GM21423 (cell line): Measurements from ENCODE around the gene RNF133.

Experiments used
- ATAC-seq: cut with Tn5 transposase; IDR thresholded peaks from one replicate; pipeline ENCODE4 v1.9.1; 2021; ENCODE audit warnings: mild to moderate bottlenecking, moderate library complexity; ENCODE audit not compliant: unreplicated experiment

Gene RNF133, protein sequence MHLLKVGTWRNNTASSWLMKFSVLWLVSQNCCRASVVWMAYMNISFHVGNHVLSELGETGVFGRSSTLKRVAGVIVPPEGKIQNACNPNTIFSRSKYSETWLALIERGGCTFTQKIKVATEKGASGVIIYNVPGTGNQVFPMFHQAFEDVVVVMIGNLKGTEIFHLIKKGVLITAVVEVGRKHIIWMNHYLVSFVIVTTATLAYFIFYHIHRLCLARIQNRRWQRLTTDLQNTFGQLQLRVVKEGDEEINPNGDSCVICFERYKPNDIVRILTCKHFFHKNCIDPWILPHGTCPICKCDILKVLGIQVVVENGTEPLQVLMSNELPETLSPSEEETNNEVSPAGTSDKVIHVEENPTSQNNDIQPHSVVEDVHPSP

DNA sequence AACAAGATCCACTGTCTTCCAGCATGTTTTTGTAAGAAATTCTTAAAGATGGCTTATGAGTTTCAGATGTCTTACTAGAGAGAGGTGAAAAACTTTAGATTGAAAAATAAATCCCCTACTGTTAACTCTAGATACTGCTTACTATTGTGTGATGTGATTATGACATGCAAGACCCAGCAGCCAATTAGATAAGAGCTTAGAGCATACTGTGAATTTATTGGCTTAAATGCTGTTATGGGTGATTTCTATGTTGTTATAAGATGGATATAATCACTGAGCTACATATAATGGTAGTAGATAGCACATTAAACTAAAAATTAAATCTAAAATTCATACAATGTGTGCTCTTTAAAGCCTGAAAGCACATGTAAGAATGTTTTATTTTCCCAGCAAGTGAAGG, at the start of gene RNF133:
Gene RNF133, minus strand, starts transcription at position 101 of the 400 bp plus-strand sequence. CDS start 199 bp downstream, outside the sequence.
- no peak for ATAC-seq

DNA sequence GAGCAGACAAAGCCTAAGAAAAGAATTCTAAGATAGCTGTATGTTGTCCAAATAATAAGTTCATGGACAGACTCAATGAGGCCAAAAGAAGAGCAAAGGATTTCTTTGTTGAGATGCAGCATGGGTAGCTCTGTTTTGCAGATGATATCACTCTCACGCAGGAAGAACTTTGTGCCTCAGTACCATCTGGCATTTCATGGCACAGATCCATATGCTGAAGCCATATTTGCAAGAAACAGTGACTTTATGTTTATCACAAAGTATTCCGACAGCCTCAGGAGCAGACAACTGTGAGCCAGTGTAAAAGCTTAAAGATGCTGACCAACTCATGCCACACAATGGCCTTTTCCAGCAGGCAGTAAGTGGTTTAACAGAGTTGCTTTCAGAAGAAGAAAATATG, 49.3 kb upstream of the RNF133 start:
- ATAC-seq: no peak

DNA sequence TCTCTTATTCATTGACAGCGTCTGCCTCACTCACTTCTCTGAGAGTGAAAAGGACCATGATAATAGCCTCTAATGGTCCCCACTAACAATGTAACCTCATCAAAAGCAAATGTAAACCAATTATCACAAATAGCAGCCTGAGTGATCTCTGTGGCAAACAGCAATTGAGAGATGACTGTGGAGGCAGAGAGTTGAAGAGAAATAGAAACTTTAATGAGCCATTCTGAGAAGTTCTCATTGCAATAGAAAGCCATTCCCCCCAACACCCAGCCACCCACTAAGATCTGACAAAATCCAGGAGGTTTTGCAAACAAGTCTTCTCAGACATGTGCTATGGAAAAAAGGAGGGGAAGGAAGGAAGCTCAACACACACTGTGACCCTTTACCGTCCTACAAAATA, 48.0 kb upstream of the RNF133 start:
- no peak for ATAC-seq

DNA sequence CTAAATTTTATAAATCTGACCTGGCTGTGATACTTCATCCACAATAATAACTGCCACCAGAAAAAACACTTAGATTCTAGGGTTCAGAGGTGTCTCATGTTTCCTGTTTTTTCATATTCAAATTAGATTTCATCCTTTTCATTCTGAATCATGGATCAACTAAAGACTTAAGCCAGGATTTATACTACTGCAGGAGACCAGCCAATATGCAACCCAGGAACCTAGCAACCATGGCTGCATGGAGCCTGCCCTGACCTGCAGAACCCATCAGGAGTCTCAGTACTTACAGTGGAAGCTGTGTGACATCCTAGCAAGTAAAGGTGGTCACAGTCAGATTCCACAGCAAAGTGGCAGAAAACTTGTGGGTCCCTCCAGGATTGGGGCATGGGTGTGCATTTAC, 44.3 kb upstream of the RNF133 start:
- no peak for ATAC-seq

DNA sequence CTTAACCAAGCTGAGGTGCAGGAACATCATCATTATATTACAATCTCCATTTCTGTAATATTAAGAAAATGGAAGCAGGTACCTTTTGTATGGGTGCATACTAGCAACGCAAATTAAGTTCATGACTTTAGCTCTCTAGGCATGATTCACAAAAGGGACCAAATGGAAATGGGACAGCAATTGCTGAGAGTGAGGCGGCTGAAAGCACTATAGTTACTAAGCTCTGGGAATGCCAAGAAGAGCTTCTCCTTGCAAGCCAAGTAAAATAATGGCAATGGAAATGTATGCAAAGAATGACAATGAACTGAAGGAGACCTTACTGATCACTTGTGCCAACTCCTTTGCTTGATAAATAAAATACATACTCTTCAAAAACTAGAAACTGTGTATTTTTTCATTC, 40.0 kb upstream of the RNF133 start:
- ATAC-seq: no peak

DNA sequence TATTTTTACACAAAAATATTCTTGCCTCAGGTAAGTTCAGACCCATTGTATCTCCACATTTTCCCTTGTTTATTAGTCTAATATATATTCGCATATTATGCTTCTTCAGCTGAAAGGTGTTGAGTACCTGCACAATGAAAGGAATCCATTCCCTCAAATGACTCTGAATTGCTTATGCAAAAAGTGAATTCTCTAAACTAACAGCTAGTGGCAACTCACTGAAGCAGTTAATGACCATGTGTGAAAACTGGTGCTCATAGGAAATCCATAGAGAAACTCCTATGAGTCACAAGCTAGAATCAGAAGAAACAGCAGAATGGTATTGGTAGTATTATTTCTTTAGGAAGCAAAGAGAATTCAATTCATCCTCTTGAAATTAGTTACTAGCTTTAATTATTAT, 37.3 kb upstream of the RNF133 start:
- ATAC-seq: no peak

DNA sequence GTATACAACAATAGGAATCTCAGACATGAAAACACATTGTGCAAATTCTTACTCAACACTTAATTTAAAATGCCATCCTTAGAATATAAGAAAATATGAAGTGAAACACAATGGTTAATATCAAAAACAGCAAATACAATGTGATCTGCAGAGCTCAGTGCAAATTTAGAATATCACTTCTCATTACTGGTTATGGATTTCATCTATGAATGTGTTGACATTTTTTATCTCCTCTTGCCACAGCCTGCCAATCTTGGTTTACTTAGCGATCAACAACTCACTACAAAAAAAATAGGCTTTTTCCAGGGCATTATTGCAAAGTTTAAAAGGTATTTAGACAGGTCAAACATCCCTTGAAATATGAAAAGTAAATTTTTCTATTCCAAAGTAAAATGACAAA, 28.8 kb upstream of the RNF133 start:
- ATAC-seq: no peak

DNA sequence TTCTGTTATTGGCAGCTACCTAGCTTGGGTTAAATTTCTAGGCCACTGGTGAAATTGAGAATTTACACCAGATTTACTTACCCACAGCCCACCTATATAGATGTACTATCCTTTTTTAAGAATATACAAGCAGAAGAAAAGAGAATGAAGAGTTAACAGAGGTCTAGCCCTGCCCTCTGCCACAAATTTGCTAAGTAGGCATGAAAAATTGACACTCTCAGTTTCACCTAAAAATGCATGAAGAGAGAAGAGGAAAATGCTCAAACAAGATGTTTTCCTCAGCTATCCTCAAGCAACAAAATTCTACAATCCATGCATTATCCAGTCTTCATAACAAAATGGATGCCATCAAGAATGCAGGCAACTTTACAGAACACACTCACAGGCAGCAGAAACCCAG, 28.4 kb upstream of the RNF133 start:
- no peak for ATAC-seq

DNA sequence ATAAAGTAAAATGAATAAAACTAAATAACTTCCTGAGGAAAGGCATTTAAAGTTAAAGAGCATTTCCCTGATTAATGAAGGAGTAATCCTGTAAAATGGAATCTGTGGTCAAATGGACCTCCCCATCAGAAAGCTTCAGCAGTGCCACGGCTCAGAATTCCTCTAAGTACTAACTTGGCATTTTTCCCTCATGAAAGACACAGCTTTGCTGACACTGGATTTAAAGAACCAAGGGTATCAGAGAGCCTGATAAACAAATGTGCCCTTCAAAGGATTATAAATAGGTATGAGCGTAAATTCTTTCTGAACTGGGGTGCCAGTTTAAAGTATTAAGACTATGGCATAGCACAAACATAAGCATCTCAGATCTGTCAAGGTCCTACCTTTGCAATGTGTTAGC, 28.0 kb upstream of the RNF133 start:
- no peak for ATAC-seq

DNA sequence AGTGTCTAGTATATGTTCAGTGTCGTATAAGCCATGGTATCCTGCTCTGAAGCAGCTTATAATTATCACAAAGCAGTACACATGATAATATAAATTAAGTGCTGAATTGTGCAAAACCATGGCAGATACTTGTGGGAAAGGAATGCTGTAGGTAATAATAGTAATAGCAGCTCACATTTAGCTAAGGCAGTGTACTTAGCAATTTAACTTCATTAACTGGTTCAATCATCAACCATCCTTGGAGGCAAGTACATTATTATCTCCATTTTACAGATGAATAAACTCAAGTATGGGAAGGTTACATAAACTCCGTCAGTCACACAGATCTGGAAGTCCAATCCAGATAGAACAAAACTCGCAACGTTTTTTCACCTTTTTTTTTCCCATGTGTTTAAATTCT, 25.4 kb upstream of the RNF133 start:
- no peak for ATAC-seq

DNA sequence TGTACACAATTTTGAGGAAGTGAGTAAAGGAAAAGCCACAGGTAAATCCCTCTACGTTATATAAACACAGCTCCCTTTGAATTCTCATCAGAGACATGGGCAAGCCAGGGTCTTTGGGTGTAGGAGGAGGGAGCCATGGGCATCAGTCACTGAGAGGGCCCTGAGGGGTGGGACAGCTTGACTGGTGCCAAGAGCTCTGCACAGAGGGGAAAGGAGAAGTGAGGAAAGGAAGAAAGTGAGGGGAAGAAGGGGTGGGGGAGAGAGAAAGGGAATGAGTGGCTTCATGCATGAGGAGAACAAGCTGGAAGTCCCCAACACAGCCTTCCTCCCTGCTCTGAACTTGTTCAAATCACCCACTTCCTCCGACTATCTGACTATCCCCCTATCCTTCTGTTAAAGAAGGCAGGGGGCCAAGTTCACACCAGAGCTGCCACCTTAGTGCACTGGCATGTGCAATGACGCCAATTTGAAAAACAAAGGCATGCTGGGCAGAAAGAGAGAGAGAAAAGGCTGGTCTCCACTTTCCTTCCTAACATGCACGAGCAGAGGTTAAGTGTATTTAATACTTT, 20.2 kb upstream of the RNF133 start:
- no peak for ATAC-seq

DNA sequence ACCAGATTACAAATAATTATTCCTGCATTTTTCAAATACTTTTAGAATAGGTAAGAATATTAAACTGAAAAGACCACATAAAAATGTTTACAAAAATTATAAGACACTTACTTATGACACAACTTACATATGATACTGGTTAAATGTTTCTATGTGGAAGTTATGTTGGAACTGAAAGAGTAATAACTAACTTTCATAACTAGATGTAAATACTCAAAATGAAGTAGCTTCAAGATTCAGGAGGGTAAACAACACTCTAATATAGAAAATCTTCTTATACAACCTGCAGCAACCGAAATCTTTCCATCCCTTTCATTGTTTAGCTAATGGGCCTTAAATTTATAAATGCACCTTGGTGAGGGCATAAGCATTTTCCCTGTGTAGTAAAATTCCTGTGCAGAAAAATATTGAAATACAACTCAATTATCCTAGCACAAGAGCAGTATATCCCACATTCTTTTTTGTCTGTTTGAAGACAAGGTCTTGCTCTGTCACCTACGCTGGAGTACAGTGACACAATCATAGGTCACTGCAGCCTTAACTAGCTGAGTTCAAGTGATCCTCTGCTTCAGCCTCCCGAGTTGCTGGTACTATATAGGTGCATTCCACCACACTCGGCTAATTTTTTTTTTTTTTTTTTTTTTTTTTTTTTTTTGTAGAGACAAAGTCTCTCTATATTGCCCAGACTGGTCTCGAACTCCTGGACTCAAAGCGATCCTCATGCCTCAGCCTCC, 18.6 kb upstream of the RNF133 start:
- no peak for ATAC-seq

DNA sequence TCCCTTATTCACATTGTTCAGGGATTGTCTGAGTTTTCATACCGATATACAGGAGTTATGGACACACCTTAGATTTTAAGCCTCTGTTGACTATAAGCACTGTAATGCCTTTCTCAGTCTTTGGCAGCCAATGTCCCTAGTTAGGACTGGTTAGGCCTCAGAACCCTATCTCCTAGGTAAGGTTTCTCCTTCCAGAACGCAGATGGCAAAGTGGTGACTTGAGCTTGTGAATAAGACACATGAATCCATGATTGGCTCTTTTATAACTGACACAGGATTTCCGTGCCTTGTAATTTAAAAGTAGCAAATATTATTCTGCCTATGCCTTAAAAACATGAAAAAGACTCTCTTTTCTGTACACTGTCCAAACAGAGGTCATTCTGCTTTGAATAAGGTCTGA, 16.3 kb upstream of the RNF133 start:
- no peak for ATAC-seq

DNA sequence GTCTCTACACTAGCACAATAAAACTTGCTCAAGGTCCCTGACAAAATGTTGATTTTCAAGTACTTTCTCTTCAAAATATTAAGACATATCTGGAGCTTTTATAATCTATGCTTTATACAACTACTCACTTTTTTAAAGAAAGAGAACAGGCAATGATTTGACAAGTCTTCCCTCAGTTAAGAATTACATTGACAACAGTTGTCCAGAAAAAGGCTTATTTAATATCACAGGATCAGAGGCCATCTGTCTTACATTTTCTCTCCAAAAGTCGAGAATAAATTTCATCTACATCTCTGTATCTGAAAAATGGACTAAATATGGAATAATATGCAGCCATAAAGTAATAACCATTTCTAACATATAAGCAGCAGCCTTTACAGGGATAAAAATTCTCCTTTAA, 12.0 kb upstream of the RNF133 start:
- ATAC-seq: no peak

DNA sequence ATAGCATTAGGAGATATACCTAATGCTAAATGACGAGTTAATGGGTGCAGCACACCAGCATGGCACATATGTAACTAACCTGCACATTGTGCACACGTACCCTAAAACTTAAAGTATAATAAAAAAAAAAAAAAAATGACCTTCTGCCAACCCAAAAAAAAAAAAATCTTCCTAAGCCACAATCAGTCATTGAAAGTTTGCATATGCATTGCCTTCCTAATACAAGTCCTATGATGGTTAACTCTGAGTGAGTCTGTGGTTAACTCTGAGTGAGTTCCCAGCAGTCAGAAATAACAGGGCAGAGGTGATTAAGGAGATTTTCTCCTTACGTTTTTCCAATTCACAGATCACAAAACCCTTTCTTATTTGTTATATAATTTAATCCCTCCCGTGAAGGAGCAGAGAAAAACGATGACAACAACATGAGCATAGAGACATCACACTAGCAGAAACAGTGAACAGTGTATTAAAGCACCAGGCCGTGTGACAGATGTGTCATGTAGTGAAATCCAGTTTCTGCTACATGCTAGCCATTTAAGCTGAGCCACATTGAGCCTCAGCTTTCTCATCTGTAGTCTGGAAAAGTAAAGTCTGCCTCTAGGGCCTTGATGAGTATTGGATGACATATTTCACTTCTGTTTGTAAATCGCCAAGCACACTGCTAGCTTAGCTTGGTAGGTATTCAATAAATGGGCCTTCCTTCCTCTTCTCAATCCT, 11.2 kb upstream of the RNF133 start:
- ATAC-seq: no peak

DNA sequence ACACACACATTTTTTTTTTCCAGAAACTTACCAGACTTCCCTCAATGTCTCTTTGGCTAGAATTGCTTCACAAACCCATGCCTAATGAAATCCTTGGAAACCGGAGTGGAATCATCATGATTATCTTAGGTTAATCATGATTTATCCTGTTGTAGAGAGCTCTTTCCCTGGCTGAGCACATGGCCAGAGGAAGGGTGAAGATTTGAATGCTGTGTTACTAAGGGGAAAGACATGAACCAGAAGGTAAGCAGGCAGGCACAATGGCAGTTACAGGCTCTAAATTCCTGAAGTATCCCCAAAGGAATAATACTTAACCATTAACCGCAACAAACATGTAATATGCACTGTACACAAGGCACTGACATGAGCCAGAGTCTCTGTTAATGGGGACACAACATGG, 7.9 kb upstream of the RNF133 start:
- ATAC-seq: no peak

DNA sequence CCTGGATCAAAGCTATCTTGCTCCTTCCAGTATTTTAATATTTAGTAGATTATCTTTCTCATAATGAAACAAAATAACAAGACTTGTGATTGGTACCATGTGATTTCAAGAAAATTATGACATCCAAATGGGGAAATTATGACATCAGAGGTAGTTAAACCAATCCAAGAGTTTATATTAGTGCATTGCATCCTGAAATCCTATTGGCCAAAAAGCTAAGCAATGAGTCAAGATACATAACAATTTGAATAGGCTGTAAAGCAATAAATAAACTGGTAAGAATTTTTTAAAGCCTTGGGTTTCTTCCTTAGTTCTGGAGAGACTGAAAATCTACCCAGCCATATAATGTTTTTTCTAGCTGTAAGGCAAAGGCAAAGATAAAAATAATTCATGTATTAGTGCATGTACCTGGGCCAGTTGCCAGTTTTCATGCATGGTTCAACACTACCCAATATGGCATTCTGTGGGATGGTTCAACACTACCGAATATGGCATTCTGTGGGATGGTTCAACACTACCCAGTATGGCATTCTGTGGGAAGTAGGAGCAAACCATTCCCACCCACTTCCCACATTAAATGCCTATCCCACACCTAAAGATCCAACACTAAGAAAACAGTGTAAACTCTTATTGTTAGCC, 4.1 kb upstream of the RNF133 start, which contains the start of gene RNF148:
Gene RNF148, minus strand, starts transcription at position 51 of the 639 bp plus-strand sequence. CDS start 172 bp downstream, outside the sequence.
- ATAC-seq: no peak

DNA sequence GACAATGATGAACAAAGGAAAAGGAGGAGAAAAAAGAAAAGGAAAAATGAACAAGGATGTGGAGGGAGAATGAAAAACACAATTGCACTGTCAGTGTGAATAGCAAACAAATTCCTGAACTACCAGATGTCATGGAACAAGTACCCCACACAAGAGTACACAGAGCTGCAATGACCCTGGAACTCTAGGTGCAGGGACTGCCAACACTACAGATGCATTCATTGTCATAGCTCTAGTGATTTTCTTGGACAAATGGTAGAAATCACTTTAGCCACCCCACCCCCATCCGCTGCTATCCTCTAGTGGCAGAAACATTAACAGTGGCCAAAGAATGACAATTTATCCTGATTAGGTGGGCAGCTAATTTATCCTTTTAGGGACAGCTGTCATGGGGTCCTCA, 3.1 kb downstream of the RNF133 start:
- ATAC-seq: no peak

DNA sequence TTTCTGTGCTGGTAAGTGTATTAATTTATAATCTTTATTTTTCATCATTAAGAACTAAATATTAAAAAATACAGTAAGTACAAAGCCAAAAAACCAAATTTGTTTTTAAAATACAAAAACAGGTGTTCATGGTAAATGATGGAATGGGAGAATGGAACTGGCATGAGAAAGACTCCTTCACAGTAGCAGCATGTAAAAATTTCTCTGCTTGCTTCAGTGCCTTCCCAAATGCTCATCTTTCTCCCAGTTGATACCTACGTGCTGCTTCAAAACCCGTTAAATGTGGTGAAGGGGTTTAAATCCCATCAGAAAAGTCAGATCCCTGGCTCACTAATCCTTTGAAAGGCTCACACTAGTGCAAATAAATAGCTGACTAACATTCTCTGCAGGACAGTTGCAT, 4.2 kb downstream of the RNF133 start:
- no peak for ATAC-seq

DNA sequence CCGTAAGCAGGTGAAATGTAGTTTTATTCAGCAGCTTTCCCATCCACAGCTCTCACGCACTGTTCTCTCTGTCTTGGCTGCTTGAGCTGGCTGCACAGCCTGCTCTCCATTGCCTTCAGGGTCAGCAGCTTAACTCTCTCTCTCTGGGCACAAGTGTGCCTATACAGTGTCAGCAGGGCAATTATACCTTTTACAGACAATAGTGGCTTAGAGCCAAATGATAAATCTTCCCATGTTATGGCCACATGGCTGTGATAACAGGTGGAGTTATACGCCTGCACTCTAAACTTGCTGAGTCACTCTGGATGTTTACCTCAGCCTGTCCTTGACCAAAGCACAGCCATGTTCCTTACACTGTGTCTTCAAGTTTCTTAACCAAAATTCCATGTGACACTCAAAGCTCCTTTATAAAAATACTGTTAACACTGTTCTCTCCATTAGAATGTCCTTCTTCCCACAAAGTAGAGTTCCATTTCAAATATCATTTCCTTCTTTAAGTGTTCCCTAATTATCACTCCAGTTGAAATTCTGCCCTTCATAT, 6.1 kb downstream of the RNF133 start:
- no peak for ATAC-seq
